HG02884 (cell line): ENCODE data around the gene TUBGCP3.

Experiments used
- ATAC-seq: cut with Tn5 transposase; IDR thresholded peaks from one replicate; pipeline ENCODE4 v1.9.1; 2021; ENCODE audit warnings: mild to moderate bottlenecking, moderate library complexity; ENCODE audit not compliant: unreplicated experiment

Gene TUBGCP3

DNA sequence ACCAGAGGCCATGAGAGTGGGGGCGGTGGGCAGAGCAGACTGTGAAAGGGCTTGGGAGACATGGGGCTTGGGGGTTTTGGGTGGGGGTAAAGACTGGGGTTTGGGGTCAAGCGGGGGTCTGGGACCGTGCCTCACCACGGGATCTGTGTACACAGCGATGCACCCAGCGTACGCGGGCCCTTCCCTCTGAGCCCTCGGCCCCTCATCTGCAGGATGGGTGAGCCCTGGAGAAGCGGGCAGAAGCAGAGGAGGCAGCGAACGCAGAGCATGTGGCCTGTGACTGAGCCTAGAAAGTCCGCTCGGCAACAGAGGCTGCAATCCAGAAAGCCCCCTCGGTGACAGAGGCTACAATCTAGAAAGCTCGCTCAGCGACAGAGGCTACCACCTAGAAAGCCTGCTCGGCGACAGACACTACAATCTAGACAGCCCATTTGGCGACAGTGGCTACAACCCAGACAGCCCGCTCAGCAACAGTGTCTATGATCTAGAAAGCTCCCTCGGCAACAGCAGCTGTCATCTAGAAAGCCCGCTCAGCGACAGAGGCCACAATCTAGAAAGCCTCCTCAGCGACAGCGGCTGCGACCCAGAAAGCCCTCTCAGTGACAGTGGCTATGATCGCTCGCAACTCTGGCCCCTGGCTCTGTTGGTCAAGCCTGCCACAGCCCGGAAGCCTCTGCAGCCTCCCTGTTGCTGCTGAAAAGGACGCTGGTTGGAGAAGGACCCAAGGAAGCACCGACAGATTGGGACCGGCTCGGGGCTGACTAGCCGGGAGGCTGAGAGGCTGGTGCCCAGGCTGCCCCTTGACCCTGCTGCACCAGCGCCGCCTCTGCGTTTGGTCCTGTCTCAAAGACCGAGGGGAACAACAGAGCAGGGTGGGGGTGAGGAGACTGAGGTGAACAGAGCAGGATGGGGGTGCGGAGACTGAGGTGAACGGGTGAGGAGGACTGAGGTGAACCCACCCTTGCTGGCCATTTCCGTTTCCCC is 143.2 kb downstream of the TUBGCP3 start:
- no peak for ATAC-seq

DNA sequence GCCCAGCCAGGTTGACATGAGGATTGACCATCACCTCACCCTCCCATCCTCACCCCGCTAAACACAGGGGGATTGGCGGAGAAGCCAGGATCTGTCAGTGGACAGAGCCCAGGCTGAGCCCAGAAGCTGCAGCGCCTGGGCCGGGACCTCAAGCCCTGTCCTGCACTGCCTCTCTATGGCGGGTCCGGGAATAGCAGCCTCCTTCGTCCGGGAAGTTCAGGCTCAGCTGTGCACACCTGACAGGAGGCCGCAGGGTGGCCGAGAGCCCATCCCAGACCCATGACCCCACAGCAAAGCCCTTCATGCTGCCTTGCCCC is 144.0 kb downstream of the TUBGCP3 start:
- ATAC-seq: peak; percentile 59

DNA sequence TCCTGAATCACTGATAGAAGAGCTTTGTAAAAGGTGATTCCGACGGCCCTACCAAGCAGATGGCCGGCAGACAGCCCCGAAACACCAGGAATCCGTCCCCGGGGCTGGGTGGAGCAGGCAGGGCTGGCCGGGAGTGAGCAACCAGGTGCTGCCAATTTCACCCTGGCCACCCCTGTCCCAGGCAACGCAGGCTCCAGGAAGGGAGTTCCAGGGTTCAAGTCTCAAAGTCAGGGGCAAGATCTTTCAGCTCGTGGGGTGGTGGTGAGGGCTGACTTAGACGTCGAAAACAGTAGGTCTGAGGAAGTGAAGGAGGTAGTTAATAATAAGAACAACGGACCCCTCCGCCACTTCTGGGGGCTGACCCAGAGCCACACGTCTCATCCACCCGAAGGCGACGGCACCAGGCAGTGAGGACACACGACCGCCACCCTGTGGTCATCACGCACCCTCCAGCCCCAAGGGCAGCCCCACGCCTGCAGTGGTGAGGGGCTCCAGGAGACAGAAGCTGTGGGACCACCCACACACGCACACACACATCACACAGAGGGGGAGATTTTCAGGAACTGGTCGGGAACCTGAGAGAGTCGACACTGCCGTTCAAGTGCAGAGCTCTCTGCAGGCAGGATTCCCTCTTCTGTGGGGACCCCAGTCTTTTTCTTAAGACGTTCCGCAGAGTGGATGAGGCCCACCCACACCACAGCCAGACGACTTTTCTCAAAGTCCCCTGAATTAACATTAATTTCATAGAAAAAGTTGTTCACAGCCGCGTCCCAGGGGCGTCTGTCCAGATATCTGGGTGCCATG is 144.6 kb downstream of the TUBGCP3 start:
- no peak for ATAC-seq

DNA sequence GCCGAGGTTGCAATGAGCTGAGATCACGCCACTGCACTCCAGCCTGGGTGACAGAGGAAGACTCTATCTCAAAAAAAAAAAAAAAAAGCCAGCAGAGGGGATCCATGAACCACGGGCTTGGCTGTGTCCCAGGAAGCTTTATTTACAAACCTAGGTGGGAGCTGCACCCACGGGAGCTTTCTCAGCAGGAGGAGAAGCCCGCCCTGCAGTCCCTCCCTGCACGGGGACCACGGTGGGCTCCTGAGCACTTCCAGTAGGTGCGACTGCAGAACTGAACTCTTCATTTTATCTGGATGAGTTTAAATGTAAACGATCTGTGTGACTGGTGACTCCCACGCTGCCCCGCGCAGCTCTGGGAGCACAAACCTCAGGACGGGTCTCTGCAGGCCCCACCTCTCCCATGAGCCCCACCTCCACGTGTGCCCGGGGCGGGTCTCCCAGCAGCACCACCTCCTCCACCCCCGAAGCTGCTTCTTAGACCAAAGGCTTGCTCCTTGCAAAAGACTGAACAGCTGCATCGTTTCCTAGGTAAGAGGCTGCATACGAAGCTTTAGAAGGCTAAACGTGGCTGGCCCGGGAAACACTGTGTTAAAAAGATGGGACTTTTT is 145.4 kb downstream of the TUBGCP3 start:
- no peak for ATAC-seq

DNA sequence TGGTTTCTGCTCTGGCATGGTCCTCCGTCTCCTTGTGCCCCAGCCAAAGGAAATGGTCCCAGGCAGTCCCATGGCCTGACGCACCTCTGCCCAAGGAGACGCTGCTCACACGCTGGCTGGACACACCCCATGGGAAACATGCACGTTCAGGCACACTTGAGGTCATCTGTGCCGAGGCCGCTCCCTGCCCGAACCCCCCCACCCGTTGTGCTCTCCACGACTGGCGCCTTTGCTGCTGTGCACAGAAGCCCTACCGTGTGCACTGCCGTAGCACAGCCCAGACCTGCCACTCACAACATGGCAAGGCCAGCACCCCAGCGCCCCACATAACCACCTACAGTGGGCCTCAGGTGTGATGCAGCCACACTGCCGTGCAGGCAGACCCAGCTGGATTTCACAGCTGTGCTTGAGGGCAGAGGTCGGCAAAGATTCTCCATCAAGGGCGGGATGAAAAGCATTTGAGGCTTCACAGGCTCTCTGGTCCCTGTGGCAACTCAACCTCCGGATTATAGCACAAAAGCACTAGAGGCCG is 146.1 kb downstream of the TUBGCP3 start:
- no peak for ATAC-seq

DNA sequence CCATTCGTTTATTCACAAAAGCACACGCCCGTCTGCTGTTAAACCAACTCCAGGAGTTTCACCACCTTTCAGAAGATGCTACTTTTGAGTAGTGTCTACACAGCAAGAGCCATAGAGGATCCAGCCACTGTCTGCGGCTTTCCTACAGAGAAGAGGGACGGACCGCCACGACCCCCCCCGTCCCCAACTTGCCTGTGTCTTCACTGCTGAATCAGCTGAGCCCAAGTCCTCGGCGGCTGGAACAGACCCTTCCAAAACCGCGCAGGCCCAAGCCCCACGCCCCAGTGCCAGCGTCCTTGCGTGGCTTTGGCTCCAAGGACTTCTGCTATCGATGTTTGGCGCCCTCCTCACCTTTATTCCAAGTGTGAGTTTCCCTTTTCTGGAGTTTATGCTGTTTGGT is 146.7 kb downstream of the TUBGCP3 start:
- ATAC-seq: no peak

DNA sequence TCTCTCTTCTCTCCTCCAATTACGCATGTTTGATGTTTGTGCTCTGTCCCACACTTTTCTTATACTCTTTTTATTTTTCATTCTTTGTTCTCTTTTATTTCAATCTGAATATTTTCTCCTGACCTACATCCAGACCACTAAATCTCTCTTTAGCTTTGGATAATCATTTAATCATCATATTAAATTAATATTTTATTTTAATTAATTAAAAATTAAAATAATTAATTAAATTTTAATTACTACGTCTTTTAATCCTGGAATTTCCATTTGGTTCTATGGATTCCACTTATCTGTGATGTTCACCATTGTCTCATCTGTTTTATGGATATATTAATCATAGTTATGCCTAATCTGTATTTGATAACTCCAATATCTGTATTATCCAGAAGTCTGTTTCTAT is 149.4 kb downstream of the TUBGCP3 start:
- no peak for ATAC-seq

DNA sequence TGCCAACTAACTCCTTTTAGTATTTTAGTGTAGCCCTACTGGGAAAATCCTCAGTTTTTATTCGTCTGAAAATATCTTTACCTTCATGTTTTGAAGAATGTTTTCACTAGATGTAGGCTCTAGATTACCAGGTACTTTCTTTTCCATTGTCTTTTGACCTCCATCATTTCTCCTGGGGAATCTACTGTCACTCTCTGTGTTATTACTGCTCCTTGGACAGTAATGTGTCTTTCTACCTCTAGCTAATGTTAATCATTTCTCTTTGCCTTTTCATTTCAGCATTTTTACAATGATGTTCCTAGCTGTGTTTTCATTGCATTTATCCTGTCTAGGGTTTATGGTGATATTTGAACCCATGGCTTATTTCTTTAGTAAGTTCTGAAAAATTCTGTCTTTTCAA is 149.9 kb downstream of the TUBGCP3 start:
- ATAC-seq: no peak

DNA sequence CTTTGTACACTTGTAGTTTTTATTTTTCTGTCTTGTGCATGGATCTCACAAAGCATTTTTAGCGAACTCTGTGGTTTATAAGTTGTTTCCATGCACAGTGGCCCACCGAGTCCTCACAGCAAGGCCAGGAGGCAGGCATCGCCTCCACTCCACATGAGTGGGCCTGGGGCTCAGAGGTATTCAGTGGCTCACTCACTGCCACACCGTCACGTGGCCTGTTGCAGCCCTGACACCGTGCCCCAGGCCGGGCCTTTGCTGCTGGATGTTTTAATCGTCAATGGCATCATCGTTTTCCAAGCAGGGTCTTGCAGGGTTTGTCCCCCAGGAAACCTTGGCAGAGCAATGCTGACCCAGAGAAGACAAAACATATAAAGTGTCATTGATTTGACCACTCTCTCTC is 152.0 kb downstream of the TUBGCP3 start:
- no peak for ATAC-seq
